Tibial nerve (tissue), 4 donors: ENCODE data around the gene TMEM222. TPM values are rescaled to one million over a fixed set of nuclear protein-coding genes. Genes with fewer than 3 reads are reported as not detected.
A peak's percentile ranks its signal among the peaks of the same experiment; 100 is the strongest.

ENCODE experiments used
- DNase-seq, 2 donors: peaks; one replicate each; pipeline ENCODE4 v3.0.0-alpha.2; 2019; ENCODE audit warnings: low spot score in 2 of 2
- H3K27ac ChIP-seq, 4 donors: fragments of 200-600 bp; sonication (generic) in 3 of 4; one replicate each; pipeline ENCODE4 v1.5.1; 2017 to 2019; ENCODE audit warnings: mild to moderate bottlenecking in 1 of 4
- H3K27me3 ChIP-seq, 2 donors: fragments of 200-600 bp; sonication (generic) in 1 of 2; one replicate each; pipeline versions ENCODE4 v1.5.1 to v1.6.0; 2017 to 2019
- H3K36me3 ChIP-seq, 3 donors: fragments of 200-600 bp; sonication (generic); one replicate each; pipeline ENCODE4 v1.5.1; 2018 to 2019
- H3K4me1 ChIP-seq, 4 donors: fragments of 200-600 bp; sonication (generic) in 3 of 4; one replicate each; pipeline ENCODE4 v1.5.1; 2017 to 2019
- H3K4me3 ChIP-seq, 4 donors: fragments of 200-600 bp; sonication (generic) in 3 of 4; one replicate each; pipeline ENCODE4 v1.5.1; 2017 to 2019; ENCODE audit warnings: mild to moderate bottlenecking in 1 of 4, moderate library complexity in 1 of 4
- H3K9me3 ChIP-seq, 4 donors: fragments of 200-600 bp; sonication (generic) in 3 of 4; one replicate each; pipeline ENCODE4 v1.5.1; 2017 to 2019
- EP300 ChIP-seq, 2 donors: sonication (generic); formaldehyde crosslinking; IDR thresholded peaks; one replicate each; pipeline ENCODE4 v1.6.1; 2017; ENCODE audit warnings: antibody characterized with exemption in 2 of 2, mild to moderate bottlenecking in 1 of 2
- POLR2A ChIP-seq, 2 donors: fragments of 450-650 bp; IDR thresholded peaks; one replicate each; pipeline ENCODE4 v1.6.1; 2017; ENCODE audit warnings: antibody characterized with exemption in 2 of 2, mild to moderate bottlenecking in 2 of 2, moderate library complexity in 2 of 2
- WGBS, 2 donors: methylation state at CpG; one replicate each; pipeline ENCODE4 v1.1.5; 2018; 5-methylcytosine and 5-hydroxymethylcytosine counted together
- total RNA-seq, 4 donors: library from RNA; depleted of rRNA; stranded (reverse); fragments of >200 nt; gene quantifications; one replicate each; pipeline ENCODE4 v1.1.0, GENCODE V29; 2016
- TF ChIP-seq, protein P1 (sequence below), 5 experiments: fragments of 200-600 bp in 3 of 5; fragments of 450-650 bp in 2 of 5; sonication (generic) in 3 of 5; IDR thresholded peaks; one replicate each; pipeline ENCODE4 v1.5.1; 2016 to 2019; ENCODE audit warnings: antibody characterized with exemption in 5 of 5, mild to moderate bottlenecking in 3 of 5, moderate library complexity in 2 of 5

The TMEM222 gene
- total RNA-seq, 4 donors from 2014 or later: 21.4 to 35.4 (median 27.5) TPM

DNA sequence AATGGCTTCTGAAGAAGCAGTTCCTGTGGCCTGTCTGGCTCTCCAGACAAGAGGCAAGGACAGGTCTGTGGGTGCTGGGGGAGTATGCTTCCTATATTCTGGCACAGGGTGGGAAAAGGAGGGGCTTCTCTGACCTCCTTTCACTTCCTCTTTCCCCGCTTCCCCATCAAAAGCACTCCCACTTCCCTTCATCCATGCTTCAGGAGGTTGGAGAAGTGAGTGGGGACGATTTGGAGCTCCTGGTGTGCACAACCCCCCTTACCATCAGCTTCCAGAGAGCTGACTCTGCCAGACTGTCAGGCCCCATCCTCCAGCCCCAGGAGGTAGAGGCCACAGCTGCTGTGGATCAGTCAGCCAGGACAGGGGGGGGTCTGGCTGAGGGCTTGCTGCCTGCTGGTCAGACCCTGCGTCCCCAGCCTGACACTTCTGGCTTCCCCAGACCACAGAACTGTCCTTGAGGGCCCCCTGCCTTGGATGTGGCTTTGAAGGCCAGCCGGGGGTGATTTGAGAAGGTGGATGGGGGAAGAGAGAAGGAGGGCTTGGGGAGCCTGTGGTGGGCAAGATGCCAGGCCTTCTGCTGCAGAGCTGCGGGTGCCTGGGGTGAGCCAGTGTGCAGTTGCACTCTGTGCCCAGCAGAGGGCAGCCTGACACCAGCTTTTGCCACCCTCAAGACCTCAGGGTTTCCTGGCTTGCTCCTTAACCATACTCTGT, 21.5 kb upstream of the TMEM222 start:
- peak overlapping the region in 3 of 4 donors; percentile 63 to 80 (median 78) for H3K27ac ChIP-seq
- peaks cover 0 to 38% (median 26%) of the 10 kb centered on the region in 4 donors for H3K4me1 ChIP-seq
- TF ChIP-seq EP300 (IDR thresholded peaks at IDR 0.05) (peak in 1 of 2 donors; percentile 17), POLR2A (IDR thresholded peaks at IDR 0.05) (no peak)
- TF ChIP-seq, protein P1, sequence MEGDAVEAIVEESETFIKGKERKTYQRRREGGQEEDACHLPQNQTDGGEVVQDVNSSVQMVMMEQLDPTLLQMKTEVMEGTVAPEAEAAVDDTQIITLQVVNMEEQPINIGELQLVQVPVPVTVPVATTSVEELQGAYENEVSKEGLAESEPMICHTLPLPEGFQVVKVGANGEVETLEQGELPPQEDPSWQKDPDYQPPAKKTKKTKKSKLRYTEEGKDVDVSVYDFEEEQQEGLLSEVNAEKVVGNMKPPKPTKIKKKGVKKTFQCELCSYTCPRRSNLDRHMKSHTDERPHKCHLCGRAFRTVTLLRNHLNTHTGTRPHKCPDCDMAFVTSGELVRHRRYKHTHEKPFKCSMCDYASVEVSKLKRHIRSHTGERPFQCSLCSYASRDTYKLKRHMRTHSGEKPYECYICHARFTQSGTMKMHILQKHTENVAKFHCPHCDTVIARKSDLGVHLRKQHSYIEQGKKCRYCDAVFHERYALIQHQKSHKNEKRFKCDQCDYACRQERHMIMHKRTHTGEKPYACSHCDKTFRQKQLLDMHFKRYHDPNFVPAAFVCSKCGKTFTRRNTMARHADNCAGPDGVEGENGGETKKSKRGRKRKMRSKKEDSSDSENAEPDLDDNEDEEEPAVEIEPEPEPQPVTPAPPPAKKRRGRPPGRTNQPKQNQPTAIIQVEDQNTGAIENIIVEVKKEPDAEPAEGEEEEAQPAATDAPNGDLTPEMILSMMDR (IDR thresholded peaks at IDR 0.05): peak; percentile 97 to 99 (median 99)
- no peaks in the 10 kb centered on the region for H3K9me3 ChIP-seq
- WGBS, 2 donors: 37 to 46% methylated on average over 5 of the region's 5 CpGs
- H3K36me3 ChIP-seq: peaks cover 0 to 91% (median 24%) of the 10 kb centered on the region in 3 donors
- H3K27me3 ChIP-seq: no peaks in the 10 kb centered on the region
- DNase-seq: peak; percentile 66 to 74
- no peak overlapping the region for H3K4me3 ChIP-seq

DNA sequence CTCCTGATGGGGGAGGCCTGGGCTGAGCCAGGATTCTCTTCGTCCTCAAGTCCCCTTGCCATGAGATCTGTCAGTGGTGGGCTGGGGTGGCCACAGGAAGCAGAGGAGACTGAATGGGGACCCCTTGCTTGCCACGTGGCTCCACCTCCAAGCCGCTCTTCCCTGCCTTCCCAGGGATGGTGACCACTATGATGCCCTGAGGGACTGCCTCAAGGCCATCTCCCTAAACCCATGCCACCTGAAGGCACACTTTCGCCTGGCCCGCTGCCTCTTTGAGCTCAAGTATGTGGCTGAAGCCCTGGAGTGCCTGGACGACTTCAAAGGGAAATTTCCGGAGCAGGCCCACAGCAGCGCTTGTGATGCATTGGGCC, 20.9 kb upstream of the TMEM222 start:
- WGBS, 2 donors: 64 to 74% methylated on average over 8 of the region's 8 CpGs
- no peak for DNase-seq
- Histone ChIP-seq H3K9me3 (no peaks in the 10 kb centered on the region), H3K36me3 (peaks cover 0 to 91% (median 24%) of the 10 kb centered on the region in 3 donors), H3K27me3 (no peaks in the 10 kb centered on the region), H3K27ac (peak overlapping the region in 3 of 4 donors; percentile 63 to 78 (median 71)), H3K4me3 (no peak overlapping the region), H3K4me1 (peaks cover 0 to 38% (median 26%) of the 10 kb centered on the region in 4 donors)
- no peak for TF ChIP-seq EP300 (IDR thresholded peaks at IDR 0.05)
- no peak for TF ChIP-seq POLR2A (IDR thresholded peaks at IDR 0.05)
- TF ChIP-seq, protein P1 (IDR thresholded peaks at IDR 0.05): no peak

DNA sequence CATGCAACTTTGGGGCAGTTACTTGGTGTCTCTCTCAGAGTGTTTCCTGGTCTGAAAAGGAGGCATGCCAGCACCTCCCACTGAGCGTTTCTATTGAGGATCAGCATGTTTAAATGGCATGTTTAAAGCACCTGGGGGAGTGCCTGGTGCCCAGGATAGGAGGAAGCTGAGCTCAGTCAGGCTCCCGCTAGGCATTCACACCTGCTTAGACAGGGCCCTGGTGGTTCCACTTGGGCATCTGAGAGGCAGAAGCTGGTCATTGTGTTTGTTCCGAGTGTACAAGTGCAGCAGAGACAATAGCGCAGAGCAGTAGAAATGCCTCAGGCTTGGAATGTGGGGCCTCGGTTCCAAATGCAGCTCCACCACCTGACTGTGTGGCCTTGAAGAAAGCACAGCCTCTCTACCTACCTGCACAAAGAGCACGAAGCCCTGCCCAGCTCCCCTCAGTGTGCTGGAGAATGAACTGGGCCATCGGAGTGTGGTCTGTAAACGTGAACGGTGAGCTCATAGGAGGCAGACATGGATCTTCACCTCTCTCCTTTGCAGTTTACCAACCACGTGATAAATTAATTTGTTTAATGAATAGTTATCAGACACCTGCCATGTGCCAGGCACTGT, 20.3 kb upstream of the TMEM222 start:
- TF ChIP-seq POLR2A (IDR thresholded peaks at IDR 0.05) (no peak), EP300 (IDR thresholded peaks at IDR 0.05) (no peak)
- TF ChIP-seq, protein P1 (IDR thresholded peaks at IDR 0.05): no peak
- no peaks in the 10 kb centered on the region for H3K9me3 ChIP-seq
- peak overlapping the region in 1 of 4 donors; percentile 71 for H3K27ac ChIP-seq
- H3K4me3 ChIP-seq: no peak overlapping the region
- H3K36me3 ChIP-seq: peaks cover 0 to 92% (median 24%) of the 10 kb centered on the region in 3 donors
- H3K27me3 ChIP-seq: no peaks in the 10 kb centered on the region
- peaks cover 0 to 38% (median 26%) of the 10 kb centered on the region in 4 donors for H3K4me1 ChIP-seq
- no peak for DNase-seq
- 80 to 85% methylated on average over 10 of the region's 10 CpGs for WGBS, 2 donors

DNA sequence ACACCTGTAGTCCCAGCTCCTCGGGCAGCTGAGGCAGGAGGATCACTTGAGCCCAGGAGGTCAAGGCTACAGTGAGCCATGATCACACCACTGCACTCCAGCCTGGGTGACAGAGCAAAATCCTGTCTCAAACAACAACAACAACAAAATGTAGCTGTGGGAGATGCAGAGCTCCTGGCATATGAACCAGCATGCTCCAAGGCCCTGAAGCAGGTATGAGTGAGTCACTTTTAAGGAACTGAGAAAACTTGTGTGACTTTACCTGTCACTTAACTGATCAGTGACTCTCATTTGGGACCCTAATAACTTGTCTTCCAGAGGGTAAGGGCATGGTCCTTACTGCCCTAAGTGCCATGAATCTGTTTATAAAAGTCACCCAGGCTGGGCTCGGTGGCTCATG, 19.4 kb upstream of the TMEM222 start:
- peaks cover 0 to 92% (median 18%) of the 10 kb centered on the region in 3 donors for H3K36me3 ChIP-seq
- no peak overlapping the region for H3K4me3 ChIP-seq
- no peak overlapping the region for H3K27ac ChIP-seq
- peaks cover 0 to 39% (median 26%) of the 10 kb centered on the region in 4 donors for H3K4me1 ChIP-seq
- H3K9me3 ChIP-seq: no peaks in the 10 kb centered on the region
- DNase-seq: no peak
- 94 to 98% methylated on average over 2 of the region's 2 CpGs for WGBS, 2 donors
- no peaks in the 10 kb centered on the region for H3K27me3 ChIP-seq
- TF ChIP-seq EP300 (IDR thresholded peaks at IDR 0.05) (no peak), POLR2A (IDR thresholded peaks at IDR 0.05) (no peak)
- TF ChIP-seq, protein P1 (IDR thresholded peaks at IDR 0.05): no peak

DNA sequence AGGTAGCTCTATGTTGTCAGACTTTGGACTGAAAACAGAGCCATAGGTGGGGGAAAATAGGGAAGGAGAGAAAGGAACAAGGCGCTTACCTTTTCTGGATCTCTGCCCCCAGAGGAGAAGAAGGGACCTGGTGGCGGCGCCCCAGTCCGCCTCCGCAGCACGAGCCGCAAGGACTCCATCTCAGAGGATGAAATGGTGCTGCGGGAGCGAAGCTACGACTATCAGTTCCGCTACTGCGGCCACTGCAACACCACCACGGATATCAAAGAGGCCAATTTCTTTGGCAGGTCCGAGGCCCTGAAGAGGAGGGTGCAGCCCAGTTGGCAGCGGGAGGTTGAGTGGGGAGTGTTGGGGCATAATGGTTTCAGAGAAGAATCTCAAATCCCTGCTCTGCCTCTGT, 18.5 kb upstream of the TMEM222 start:
- no peaks in the 10 kb centered on the region for H3K9me3 ChIP-seq
- peaks cover 0 to 35% (median 26%) of the 10 kb centered on the region in 4 donors for H3K4me1 ChIP-seq
- H3K36me3 ChIP-seq: peaks cover 0 to 90% (median 10%) of the 10 kb centered on the region in 3 donors
- no peaks in the 10 kb centered on the region for H3K27me3 ChIP-seq
- TF ChIP-seq POLR2A (IDR thresholded peaks at IDR 0.05) (no peak), EP300 (IDR thresholded peaks at IDR 0.05) (no peak)
- TF ChIP-seq, protein P1 (IDR thresholded peaks at IDR 0.05): no peak
- 81 to 87% methylated on average over 14 to 15 of the region's 15 CpGs for WGBS, 2 donors
- H3K4me3 ChIP-seq: no peak overlapping the region
- DNase-seq: no peak
- no peak overlapping the region for H3K27ac ChIP-seq
